GM20000 (cell line): ENCODE data around the gene PTPRT.
"Not testable (repeated sequence)": the region's sequence is repeated elsewhere in the genome, so short reads cannot be mapped to it uniquely, and the experiment has no call there.

ENCODE experiments used
- DNase-seq: peaks from one replicate; pipeline ENCODE4 v3.0.0; 2012; ENCODE audit warnings: low spot score
- CTCF ChIP-seq: IDR thresholded peaks from 2 replicates; pipeline ENCODE4 v1.5.1; 2012; ENCODE audit warnings: mild to moderate bottlenecking, control low read depth; ENCODE audit errors: extremely low read depth, missing control alignments

PTPRT gene

GRCh38 chr20:42919316-42919715, 270.4 kb downstream of the PTPRT start:
- TF ChIP-seq CTCF, result no peak
- DNase-seq, result no peak

DNA sequence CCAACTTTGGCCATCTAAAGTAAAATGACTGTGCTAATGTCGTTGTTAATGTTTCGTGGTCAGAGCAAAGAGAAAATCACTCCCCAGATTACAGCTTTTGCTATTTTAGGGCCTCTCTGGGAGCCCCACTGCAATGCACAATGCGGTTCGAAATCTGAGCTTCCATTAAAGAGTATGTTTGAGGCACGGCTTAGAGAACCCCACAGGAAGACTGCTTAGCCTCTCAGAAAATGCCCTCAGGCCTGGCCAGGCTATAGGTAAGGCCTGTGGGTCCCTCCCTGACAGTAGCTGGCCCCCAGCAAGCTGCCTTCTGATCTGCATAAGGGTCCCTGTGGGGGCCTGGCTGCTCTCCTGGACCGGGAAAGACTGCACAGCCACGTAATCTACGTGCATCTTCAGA, 274.6 kb downstream of the PTPRT start:
- no peak for TF ChIP-seq CTCF
- no peak for DNase-seq

DNA sequence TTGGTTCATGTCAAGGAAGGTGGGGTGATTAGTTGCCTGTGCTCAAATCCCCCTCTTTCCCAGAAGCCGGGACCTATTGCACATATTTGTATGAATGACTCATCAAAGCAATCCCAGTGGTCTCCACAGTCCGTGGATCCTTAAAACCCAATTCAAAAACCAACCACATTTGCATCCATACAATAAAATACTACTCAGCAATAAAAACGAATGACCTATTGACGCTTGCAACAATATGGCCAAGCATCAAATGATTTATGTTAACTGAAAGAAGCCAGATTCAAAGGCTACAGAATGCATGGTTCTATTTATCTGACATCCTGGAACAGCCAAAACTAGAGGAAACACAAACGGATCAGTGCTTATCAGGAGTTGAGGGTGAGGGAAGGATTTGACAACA, 275.4 kb downstream of the PTPRT start:
- TF ChIP-seq CTCF, result no peak
- no peak for DNase-seq

GRCh38 chr20:42910808-42911207, 278.9 kb downstream of the PTPRT start:
- DNase-seq, result not testable (repeated sequence)

- TF ChIP-seq CTCF, result no peak
- DNase-seq, result no peak
Observed at GRCh38 chr20:42907730-42908129, 282.0 kb downstream of the PTPRT start.

DNA sequence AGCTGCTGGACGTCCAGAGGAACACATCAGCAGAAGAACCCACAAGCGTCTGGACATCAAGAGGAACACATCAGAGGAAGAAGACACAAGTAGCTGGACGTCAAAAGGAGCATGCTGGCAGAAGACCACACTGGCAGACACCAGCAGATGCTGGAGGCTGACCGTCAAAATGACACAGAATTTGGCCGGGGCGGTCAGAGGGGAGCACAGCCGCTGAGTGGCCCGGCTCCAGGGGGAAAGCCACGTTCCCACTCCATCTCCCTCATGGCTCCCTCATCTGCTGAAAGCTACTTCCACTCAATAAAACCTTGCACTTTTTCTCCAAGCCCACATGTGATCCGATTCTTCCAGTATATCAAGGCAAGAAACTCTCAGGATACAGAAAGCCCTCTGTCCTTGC, 283.6 kb downstream of the PTPRT start:
- DNase-seq, result no peak
- TF ChIP-seq CTCF, result no peak

- no peak for TF ChIP-seq CTCF
- no peak for DNase-seq
Observed at GRCh38 chr20:42902509-42902908, 287.2 kb downstream of the PTPRT start.

GRCh38 chr20:42901689-42902440, 287.8 kb downstream of the PTPRT start:
- no peak for TF ChIP-seq CTCF
- DNase-seq, result no peak

- DNase-seq, result not testable (repeated sequence)
Observed at GRCh38 chr20:42900764-42901163, 288.9 kb downstream of the PTPRT start.
